GM18909 (cell line): ENCODE results near the gene EYA2.
"Not testable (repeated sequence)": the region's sequence is repeated elsewhere in the genome, so short reads cannot be mapped to it uniquely, and the experiment has no call there.

Source experiments
- ATAC-seq: cut with Tn5 transposase; IDR thresholded peaks from one replicate; pipeline ENCODE4 v1.9.1; 2021; ENCODE audit warnings: mild to moderate bottlenecking; ENCODE audit not compliant: unreplicated experiment, poor library complexity

The EYA2 gene

GRCh38 chr20:46929902-46930301 is 35.3 kb downstream of the EYA2 start:
- ATAC-seq: no peak

GRCh38 chr20:46930640-46931339 is 36.1 kb downstream of the EYA2 start:
- ATAC-seq: no peak

DNA sequence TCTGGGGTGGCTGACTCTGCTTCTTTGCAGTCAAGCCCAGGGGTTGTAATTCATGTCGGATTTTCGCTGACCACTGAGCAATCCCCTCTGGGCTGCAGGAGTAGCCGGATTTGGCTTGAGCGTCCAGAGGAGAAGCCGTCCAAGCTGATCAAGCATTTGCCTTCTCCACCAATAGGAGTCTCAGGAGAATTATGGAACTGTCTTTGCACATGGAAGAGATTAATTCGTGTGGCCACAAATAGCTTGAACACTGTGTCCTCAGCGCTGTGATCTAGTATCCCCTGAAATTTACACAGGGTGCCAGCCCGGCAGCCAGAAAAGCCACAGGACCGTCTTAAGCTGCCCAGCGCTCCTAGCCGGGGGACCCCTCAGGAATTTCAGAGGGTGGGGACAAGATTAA is 37.1 kb downstream of the EYA2 start:
- no peak for ATAC-seq

GRCh38 chr20:46932439-46932838 is 37.8 kb downstream of the EYA2 start:
- not testable (repeated sequence) for ATAC-seq

DNA sequence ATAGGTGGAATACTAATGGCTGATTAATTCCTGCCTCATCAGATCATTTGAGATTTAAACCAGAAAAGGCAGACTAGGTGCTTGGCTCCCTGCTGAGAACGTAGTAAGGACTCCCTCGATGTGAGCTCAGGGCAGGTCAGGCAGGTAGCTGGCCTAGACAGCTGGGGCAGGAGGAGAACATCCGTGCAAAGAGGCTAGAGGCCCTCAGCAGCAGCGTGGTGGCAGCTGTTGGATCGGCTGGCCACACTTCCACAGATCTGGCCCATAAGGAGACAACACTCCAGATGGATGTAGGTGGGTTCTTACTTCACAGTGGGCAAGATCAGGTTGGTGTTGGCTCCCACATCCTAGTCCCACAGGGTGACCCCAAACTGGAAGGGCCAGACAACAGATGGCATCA is 38.5 kb downstream of the EYA2 start:
- no peak for ATAC-seq

DNA sequence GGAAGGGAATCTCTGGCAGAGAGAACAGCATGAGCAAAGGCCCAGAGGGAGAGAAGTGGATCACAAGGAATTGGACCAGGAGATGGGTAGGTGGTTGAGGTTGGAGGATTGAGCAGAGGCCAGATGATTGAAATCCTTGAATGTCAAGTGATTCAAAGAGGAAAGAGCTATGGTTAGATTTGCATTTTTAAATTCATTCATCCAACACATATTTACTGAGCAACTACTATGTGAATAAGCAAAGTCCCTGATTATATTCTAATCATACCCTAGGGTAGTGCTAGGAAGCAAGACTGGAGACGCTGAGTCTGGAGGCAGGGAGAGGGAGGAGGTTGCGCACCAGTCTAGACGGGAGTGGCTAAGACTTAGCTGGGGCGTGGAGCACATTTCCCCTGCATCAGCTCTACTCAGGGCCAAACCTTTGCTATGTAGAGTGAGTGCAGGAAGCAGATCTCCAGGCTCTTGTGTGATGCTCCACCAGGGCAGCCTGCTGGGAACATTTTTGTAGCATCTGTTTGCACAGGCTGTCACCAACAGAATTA is 40.2 kb downstream of the EYA2 start:
- no peak for ATAC-seq

GRCh38 chr20:46935394-46936017 is 40.9 kb downstream of the EYA2 start:
- ATAC-seq: no peak

- no peak for ATAC-seq
Observed at GRCh38 chr20:46936415-46937156, 41.9 kb downstream of the EYA2 start.

- no peak for ATAC-seq
Observed at GRCh38 chr20:46937157-46937523, 42.5 kb downstream of the EYA2 start.

- ATAC-seq: no peak
Observed at GRCh38 chr20:46937533-46938226, 43.0 kb downstream of the EYA2 start.

- ATAC-seq: no peak
Observed at GRCh38 chr20:46938434-46938833, 43.8 kb downstream of the EYA2 start.

GRCh38 chr20:46939031-46939965 is 44.7 kb downstream of the EYA2 start:
- no peak for ATAC-seq

GRCh38 chr20:46940616-46941015 is 46.0 kb downstream of the EYA2 start:
- ATAC-seq: no peak

DNA sequence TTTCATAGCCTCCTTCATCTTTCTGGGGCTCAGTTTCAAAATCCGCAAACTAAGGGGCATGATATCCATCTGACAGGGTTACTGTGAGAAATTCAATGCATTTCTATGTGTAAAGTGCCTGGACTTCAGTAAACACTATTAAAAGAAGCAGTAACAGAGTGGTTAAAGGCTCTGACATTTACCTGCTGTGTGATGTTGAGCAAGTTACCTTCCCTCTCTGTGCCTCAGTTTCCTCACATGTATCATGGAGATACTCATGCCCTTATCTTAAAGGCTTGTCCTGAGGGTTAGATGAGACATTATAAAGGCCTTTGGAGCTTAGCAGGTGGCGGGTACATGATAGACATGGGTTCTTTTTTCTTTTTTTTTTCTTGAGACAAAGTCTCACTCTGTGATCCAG is 46.8 kb downstream of the EYA2 start:
- ATAC-seq: no peak

- no peak for ATAC-seq
Observed at GRCh38 chr20:46943861-46944591, 49.4 kb downstream of the EYA2 start.

DNA sequence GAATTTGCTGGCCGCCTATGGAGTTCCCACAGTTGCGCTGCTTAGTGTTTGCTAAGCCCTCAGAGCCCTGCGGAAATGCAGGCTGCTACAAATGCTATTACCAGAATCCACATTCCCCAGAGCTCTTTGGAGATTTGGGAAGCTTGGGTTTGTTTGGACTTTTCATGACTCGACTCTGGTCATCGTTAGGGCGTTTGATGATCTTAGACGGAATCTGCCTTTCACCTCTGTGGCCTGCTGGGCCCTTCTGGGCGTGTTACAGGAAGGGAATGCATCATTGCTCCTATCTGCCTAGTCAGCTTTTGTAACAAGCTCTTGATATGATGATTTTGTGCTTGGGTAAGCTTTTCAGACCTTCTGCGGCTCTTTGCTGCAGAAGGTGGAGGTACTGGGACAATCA is 50.8 kb downstream of the EYA2 start:
- no peak for ATAC-seq

DNA sequence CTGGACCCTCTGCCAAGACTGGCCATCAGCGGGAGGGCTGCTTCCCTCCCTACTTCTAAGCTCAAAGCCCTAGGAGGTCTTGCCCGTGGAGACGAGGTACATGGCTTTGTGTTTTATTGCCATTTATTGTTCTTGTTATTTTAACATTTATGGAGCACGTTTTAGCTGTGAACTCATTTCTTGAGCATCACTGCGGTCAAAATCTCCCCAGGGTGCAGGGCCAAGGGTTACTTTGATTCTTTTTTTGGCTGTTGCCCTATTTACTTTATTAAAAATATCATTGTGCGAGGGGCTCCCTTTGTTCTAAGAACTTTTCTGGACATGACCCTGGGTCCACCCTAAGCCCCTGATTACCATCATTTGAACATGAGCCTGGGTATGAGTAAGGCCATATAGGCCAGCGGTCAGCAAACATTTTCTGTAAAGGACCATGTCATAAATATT is 51.6 kb downstream of the EYA2 start:
- no peak for ATAC-seq

DNA sequence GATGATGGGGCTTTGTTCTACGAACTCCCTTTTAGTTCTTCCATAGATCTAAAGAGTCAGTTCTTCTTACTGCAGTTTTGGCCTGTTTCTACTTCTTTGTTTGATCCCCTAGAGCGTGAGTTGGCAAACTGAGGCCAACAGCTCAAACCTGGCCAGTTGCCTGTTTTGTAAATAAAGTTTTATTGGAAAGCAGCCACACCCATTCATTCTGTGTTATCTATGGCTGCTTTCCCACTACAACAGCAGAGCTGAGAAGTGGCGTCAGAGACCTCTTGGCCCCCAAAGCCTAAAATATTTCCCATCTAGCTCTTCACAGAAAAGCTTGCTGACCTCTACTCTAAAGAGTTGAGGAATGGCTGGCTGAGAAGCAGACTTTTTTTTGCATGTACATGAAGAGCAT is 52.2 kb downstream of the EYA2 start:
- no peak for ATAC-seq

GRCh38 chr20:46948081-46948480 is 53.4 kb downstream of the EYA2 start:
- no peak for ATAC-seq
